HG03565 (cell line): ENCODE data around the gene SLC24A4.

Experiments
- ATAC-seq: cut with Tn5 transposase; IDR thresholded peaks from one replicate; pipeline ENCODE4 v1.9.1; 2021; ENCODE audit warnings: mild to moderate bottlenecking, moderate library complexity; ENCODE audit not compliant: unreplicated experiment

The SLC24A4 gene

DNA sequence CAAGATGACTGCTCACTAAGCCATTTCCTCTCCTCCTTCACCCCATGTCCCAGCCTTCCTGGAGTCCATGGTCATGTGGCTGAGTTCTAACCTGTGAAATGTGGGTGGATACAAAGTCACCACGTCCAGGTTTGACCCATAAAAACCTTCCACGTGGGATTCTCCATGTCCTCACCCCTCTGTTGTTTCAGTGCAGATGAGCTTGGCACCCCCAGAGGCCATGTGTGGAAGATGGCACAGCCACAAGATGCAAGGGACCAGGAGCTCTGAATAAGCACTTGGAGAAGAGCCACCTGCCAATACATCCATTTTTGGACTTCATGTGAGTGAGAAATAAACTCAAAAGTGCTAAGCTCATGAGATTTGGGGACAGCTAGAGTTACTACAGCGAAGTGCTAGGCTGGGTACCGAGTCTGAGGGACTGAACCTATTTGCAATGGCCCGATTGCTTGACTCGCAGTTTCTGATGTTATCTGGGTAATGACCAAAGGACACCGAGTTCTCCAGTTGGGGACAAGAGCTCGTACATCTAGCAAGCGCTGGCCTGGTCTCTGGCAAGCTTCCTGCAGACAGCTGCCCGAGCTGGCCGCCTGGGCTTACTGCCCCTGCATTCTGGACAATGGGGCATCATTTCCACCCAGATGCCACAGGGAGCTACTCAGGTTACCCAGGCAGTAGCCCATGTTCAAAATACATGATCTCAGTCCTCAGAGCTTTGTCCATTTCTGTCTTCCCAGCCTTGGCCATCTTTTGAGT lies 7.7 kb upstream of the SLC24A4 start:
- ATAC-seq: no peak

DNA sequence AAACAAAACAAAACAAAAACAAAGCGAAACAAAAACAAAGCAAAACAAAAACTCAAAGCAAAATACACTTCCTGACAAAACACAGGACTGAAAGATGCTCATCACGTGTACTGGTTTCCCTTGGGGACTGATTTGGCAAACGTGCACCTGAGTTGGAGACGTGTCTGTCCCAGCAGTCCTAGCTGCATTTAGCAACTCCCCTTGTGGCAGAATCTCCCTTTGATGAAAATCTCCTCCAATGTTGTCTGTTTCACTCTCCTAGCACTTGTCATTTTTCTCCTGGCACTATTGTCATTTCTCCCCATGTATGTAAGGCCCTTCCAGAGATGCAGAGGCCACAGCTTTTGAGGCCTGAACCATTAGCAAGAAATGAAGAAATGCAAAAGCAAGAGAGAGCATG lies 6.8 kb upstream of the SLC24A4 start:
- no peak for ATAC-seq

DNA sequence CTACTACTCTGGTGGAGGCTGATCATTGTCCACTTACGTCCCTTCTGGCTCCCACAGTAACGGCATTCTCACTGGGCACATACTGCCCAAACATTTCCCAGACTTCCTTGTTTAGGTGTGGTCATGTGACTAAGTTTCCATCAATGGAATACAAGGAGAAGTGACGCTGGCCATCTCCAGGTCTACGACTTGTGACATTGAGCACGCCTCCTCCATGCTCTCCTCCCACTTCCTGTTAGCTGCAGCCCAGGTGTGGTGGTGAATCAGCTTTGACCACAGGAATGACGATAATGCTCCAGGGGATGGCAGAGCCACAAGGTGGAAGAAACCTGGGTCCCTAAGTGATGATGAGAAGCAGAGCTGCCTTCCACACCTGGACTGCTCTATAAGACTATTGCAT lies 6.0 kb upstream of the SLC24A4 start:
- ATAC-seq: no peak

- ATAC-seq: no peak
Observed at GRCh38 chr14:92317511-92317910, 5.5 kb upstream of the SLC24A4 start.

DNA sequence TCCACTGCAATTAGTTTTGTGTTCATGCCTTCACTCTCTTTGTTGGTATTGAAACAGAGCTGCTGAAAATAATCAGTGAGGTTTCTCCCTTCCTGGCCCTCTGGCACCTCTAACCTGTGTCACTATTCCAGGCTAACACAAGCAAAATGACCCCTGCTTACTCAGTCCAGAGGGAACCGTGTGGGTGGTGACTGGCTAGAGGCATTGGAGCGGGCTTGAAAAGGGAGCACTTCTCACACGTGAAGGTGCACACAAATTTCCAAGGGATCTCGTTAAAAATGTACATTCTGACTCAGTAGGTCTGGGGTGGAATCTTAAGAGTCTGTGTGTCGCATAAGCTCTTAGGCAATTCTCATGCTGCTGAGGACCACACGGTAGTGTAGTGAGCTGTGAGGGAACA lies 1.3 kb upstream of the SLC24A4 start:
- ATAC-seq: no peak

DNA sequence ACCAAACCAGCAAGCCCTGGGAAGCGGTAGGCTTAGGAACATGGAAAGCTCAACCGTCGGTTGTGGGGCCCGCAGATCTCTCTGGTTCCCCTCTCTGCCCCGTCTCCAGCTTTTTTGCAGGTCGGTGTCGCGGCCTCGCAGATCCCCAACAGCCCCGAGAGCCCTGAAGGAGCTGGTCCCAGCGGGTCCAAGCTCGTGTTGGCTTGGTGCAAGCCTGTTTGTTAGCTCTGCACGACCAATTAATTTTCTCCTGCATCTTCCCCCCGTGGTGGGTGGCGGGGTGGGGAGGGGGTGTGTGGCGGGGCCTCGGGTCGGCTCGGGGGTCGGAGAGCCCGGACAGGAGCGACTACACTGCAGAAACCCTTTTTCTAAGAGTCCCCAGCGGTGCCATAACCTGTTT lies 449 bp upstream of the SLC24A4 start:
- no peak for ATAC-seq

DNA sequence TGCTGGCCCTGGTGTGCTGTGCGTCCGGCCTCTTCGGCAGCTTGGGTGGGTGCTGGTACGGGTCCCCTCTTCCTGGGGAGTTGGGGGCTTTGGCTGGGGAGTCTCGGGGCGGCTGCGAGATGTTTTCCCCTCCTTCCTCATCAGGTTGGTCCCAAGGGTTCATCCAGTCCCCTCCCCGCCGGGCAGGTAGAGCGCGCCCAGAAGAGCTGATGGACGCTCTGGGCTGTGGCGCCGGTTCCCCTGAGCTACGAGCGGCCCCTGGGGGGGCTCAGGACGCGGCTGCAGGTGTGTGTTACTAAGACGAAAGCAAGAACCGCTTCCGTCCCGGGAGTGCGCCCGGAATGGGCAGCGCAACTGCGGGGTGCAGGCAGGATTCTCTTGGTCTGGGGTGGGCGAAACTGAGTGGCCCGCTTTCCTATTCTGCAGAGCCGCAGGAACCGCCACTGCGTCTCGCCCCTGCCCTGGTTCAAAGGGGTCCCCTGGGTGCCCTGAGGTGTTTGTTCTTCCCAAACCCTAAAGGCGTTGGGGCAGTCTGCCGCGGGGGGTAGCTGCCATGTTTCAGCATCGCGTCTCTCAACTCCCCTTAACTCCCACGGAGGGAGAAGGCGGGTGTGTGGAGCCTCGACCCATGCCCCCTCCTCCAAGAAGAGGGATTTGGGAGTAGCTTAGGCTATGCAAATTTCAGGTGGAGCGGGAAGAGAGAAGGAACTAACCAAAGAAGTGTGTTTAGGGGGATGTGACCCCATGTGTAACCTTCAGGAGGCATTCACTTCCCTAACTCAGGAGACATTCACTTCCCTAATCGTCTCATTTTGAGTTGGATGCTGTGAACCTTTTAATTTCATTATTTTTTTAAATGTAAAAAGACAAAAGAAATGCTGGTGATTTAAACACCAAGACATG lies 1.2 kb downstream of the SLC24A4 start:
- no peak for ATAC-seq

- ATAC-seq: no peak
Observed at GRCh38 chr14:92325835-92326234, 2.9 kb downstream of the SLC24A4 start.

DNA sequence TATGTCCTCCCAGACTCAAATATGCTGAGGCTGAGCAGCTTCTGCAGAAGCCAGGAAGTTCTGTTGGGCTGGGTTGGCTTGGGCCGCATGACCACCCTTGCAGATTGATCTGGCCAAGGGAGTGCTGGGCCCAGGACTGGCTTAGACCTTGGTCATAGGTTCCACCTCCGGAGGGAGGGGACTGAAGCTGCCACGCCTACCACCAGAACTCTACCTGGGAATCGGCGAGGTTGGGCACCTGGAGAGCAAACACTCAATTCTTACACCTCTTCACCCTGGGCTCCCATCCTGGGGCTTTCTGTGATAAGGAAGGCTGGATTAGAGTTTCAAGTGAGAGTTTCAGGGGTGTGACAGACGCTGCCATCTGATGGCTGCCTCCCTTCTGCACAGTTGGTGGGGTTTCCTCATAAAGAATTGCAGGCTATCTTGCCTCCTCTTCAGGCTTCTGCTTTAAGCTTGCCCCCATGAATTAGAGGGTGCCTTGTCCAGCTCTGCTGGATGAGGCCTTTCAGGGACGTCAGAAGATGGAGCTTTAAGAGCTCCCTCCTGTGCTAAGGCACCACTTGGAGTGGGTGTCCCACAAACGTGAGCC lies 5.8 kb downstream of the SLC24A4 start:
- no peak for ATAC-seq

DNA sequence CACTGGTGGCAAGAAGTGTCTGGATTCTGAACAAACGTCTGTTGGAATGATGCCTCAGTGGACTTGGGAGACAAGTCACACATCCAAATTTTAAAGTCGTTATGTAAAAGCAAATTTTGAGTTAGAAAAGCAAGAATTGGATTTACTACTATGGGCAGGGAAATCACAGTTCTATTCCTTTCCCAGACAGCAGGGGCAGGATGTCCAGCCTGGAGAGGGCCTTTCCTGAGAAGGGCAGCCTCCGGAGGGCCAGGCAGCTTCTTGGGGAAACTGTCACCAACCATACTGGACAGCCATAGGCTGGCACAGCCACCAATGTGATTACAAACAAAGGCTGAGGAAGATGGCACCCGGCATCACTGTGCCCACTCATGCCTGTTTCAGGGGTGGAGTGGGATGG lies 11.1 kb downstream of the SLC24A4 start:
- no peak for ATAC-seq

GRCh38 chr14:92336363-92336762 lies 13.4 kb downstream of the SLC24A4 start:
- no peak for ATAC-seq

DNA sequence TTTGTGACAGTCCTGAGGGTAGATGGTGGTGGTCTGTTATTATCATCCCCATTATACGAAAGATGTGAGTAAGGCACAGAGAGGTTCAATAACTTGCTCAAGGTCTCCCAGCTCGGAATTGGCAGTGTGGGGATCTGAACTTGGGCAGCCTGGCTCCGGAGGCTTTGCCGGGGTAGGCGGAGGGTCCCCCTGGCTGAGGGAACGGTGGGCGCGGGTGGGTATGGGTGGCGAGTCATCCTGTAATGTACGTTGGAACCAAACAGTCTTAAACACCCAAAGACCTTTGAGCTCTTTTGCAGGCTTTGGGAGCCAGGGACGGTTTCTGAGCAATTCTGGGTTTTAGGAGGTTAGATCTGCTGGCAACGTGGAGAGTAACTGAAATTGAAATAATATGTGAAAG lies 16.5 kb downstream of the SLC24A4 start:
- no peak for ATAC-seq

GRCh38 chr14:92340071-92340470 lies 17.1 kb downstream of the SLC24A4 start:
- no peak for ATAC-seq

DNA sequence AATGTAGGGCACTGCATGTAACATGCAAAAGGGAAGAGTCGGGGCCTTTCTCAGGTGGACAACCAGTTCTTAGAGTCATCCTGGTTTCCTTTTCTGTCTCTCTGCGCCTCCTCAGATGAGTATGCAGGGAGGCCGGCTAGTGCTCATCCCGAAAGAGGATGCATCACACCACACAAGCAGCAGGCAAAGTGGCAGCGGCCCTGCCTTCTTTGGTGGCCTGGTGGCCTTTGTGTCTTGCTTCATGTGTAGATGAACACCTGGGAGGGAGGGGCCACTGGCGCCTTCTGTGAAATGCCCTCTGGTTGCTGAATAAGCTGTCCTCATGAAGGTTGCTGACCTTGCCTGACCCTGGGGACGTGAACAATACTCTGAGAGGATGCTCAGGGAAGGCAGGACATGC lies 18.0 kb downstream of the SLC24A4 start:
- no peak for ATAC-seq

DNA sequence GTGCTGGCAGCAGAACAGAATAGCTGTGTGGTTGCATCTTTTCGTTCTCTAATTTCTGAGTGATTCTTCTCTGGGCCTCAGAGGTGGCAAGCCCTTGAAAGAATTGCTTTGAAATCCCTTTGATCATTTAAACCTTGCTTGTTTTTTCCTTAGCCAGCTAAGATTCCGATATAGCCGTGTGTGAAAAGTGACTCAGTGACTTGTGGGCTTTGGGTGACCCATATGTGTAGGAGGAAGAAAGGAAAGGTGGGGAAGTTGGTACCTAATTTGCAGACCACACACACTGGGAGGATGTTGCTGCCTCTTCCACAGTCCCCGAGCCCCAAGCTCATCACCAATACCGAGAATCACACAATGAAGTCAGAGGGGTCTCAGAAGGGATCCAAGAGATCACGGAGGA lies 18.8 kb downstream of the SLC24A4 start:
- no peak for ATAC-seq

DNA sequence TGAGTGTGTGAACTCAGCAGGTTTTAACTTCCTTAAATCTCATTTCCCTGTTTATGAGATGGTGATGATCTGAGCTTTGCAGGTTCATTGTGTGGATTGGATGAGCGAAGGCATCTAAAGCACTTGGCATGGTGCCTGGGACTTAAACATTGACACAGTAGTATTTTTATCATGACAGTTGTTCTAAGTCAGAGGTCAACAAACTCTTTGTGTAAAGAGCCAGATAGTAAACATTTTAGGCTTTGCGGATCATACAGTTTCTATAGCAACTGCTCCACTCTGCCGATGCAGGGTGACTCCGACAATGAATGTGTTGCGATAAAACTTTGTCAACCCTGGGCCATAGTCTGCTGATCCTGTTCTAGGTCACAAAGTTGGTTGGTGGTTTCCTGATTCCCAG lies 25.2 kb downstream of the SLC24A4 start:
- no peak for ATAC-seq

GRCh38 chr14:92351750-92352149 lies 28.8 kb downstream of the SLC24A4 start:
- no peak for ATAC-seq

- ATAC-seq: no peak
Observed at GRCh38 chr14:92352158-92352985, 29.4 kb downstream of the SLC24A4 start.

DNA sequence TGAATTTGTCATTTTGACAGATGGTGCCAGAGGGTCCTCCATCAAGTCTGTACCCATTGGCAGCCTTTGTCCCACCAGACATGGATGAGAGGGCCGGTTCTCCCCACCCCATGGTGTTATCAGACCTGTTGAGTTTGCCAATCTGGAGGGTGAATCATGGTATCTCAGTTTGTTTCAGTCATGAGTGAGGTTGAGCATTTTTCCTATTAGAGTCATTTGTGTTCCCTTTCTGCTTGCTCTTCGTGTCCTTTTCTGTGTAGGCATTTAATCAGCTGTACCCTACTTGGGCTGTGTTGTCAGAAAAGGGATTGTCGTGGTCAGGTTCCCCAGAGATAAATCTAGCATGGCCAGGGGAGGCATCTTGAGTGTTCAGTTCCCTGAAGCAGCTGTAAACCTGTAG lies 30.5 kb downstream of the SLC24A4 start:
- no peak for ATAC-seq

GRCh38 chr14:92356677-92357076 lies 33.7 kb downstream of the SLC24A4 start:
- ATAC-seq: no peak
